Stimulated activated CD8-positive, alpha-beta memory T cell treated with anti-CD3 and anti-CD28 coated beads, Interleukin-15, amount 100 ng/mL, for 24 hours (primary cell): ENCODE measurements around the gene LSAMP.
"Not testable (repeated sequence)": the region's sequence is repeated elsewhere in the genome, so short reads cannot be mapped to it uniquely, and the experiment has no call there.

Experiments
- DNase-seq: peaks from one replicate; pipeline ENCODE4 v3.0.0-alpha.2; 2020; ENCODE audit warnings: low read depth

The LSAMP gene

GRCh38 chr3:115877615-115877899 is 567.7 kb downstream of the LSAMP start:
- no peak for DNase-seq

DNA sequence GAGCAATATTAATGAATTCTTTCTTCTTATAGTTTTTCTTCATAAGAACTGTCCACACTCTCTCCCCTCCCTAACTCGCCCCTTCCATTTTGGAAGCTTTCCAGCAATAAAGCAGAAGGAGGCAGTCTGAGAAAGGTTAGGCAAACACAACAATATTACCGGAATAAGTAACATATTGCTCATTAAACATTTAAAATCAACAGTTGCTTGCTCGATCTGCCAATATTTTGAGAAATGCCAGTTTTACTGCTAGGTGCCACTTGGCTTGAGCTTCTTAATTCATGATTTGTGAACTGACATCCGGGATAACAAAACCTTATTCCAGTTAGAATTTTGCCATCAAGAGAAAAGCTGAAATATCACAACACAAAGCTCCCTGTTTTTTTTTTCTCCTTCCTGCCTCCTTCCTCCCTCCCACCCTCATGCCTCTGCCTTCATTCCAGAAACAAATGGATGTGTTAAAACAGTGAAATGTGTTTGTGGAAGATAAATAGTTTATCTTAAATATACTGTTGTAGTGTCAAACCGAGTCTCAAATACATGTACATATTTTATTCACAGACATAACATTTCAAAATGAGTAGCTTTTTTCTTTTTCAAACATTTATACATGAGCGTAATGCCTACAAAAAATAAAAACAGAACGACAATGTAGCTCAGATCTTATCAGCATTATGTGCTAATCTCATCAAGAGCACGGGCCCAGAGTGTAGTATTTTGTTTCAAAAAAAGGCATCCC is 568.2 kb downstream of the LSAMP start:
- DNase-seq: no peak

- no peak for DNase-seq
Observed at GRCh38 chr3:115875460-115875859, 569.8 kb downstream of the LSAMP start.

DNA sequence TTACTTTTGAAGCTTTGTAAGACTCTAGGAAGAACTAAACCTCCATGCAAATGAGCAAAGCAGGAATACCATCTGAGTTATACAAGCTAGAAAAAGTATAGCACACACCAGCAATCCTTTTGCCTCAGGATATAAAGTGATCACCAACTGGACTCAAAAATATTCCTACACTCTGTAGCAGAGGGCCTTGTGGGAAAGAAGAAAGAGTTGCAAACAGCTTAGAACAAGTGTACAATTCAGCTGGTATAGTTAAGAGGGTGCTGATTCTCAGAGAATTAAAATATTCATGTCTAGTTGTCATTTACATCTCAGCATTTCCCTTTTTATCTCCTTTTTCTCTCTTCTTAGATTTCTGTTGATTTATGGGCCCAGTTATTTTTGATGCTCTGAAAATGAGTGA is 573.6 kb downstream of the LSAMP start:
- no peak for DNase-seq

DNA sequence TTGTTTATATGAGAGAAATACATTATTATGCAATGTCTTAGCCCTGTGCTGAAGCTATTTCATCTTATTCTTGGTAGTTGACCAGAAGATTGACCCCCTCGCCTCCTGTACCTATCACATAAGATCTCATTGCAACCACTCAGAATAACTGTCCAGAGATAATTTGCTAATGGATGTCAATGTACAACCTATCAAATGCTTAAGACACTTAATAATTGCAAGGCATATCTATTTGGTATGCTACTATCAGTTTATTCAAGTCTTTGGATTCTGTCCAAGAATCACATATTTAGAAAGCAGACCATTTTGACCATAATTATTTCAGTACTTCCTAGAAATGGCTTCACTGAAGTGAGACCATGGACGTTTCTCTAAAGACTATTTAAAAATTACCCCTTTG is 580.4 kb downstream of the LSAMP start:
- no peak for DNase-seq

- DNase-seq: no peak
Observed at GRCh38 chr3:115862849-115863248, 582.4 kb downstream of the LSAMP start.

DNA sequence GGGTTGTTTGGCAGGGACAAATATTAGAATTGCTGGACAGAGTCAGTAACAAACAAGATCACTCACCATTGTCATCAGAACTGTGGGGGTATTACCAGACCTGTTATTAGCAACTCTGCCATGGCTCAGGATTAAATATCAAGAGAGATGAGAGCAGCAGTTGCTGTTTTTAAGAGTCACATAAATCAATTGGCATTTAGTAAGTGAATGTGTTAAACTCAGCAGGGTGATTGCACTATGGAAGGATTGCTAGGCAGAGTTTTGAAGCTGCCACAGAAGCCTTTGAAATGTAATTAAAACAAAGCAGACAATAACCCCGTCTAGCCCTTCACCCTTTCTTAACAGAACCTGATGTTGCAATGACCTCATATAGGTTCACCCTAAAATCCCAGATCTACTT is 583.2 kb downstream of the LSAMP start:
- no peak for DNase-seq

- no peak for DNase-seq
Observed at GRCh38 chr3:115861166-115861733, 584.0 kb downstream of the LSAMP start.

GRCh38 chr3:115860766-115861165 is 584.5 kb downstream of the LSAMP start:
- no peak for DNase-seq

GRCh38 chr3:115859002-115859807 is 586.1 kb downstream of the LSAMP start:
- DNase-seq: no peak

DNA sequence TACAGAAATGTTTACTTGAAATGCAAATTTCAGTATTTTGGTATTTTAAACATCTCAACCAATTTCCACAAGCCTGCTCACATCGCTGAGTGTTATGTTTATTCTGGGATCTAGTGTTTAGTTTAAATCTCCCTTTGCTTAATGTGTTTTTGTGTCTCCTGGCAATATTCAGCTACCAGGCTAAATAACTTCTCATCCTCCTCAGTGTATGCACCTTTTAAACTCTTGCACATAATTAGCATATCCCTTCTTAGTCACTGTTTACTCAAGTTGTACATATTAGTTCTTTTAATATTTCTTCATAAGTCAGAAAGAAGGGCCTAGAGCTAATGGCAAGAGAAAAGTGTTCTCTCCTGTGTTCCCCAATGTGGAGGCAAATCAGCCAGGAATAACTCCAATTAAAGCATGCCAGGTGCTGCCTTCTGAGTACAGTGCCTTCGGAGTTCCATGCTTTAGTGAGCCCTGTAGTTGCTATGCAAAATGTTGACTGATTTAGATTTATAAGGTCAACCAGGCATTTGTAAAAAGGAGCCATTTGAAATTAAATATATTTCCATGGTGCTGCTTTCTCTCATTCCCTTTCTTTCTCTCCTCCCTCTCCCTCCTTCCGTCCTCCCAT is 587.7 kb downstream of the LSAMP start:
- no peak for DNase-seq

- no peak for DNase-seq
Observed at GRCh38 chr3:115855911-115856310, 589.4 kb downstream of the LSAMP start.

DNA sequence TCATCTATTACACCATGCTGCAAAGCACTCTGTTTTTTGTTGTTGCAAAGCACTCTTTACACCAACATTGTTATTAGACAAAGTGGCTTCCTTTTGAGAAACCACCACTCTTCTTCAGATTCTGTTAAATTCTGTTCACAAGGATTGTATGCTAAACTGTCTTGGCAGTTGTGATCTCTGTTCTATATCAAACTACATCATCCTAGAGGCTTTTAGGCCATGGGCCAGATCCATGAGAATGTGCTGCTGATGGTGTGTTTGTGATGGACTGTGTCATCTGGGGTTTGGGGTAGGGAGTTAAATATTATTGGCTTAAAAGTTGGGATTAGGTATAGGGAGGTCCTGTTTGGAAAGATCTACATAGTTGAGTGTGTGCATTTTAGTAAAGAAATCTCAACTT is 592.2 kb downstream of the LSAMP start:
- DNase-seq: no peak

DNA sequence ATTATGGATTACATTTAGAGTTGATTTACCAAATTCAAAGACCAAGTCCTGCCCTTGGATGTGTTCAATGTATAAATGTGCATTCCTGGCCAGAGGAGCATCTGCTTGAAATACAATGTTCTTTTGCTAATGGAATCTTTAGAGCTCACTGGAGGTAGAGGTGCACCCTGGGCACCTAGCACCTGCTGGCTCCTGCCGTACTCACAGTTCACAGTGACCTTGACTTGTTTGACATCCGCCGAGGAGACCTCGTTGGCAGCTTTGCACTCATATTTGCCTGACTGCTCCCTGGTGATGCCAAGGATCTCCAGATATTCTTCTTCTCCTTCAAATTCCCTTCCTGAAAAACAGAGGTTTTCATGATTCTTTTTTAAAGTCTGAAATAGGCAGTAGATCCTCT is 593.0 kb downstream of the LSAMP start:
- no peak for DNase-seq

DNA sequence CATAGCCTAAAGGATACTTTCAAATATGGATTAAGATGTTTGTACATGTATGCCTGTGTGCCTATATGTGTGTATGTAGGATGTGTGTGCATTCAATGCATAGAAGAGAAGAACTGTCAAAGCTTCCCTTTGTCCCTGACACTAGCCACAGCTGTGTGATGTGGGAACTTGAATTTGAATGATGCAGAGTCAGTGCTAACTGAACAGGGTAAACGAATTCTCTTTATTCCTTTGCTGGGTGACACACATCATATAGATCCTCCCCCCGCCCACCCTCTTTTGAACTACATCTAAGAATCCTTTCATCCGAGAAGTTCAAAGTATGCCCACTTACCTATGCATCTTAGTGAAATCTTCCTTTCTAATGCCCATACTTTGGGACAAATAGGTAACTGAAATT is 593.7 kb downstream of the LSAMP start:
- DNase-seq: no peak

GRCh38 chr3:115848641-115849040 is 596.6 kb downstream of the LSAMP start:
- DNase-seq: no peak

- no peak for DNase-seq
Observed at GRCh38 chr3:115845986-115846385, 599.3 kb downstream of the LSAMP start.

DNA sequence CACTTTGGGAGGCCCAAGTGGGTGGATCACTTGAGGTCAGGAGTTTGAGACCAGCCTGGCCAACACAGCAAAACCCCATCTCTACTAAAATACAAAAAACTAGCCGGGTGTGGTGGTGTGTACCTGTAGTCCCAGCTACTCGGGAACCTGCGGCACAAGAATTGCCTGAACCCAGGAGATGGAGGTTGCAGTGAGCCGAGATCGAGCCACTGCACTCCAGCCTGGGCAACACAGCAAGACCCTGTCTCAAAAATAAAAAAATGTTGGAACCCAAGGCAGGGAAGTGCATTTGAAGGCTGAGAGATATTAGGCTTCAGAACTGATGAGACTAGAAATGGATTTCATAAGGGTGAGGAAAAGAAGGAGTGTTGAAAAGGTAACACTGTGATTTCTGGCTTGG is 600.6 kb downstream of the LSAMP start:
- not testable (repeated sequence) for DNase-seq

GRCh38 chr3:115843206-115843605 is 602.1 kb downstream of the LSAMP start:
- no peak for DNase-seq

- no peak for DNase-seq
Observed at GRCh38 chr3:115839246-115839645, 606.0 kb downstream of the LSAMP start.

DNA sequence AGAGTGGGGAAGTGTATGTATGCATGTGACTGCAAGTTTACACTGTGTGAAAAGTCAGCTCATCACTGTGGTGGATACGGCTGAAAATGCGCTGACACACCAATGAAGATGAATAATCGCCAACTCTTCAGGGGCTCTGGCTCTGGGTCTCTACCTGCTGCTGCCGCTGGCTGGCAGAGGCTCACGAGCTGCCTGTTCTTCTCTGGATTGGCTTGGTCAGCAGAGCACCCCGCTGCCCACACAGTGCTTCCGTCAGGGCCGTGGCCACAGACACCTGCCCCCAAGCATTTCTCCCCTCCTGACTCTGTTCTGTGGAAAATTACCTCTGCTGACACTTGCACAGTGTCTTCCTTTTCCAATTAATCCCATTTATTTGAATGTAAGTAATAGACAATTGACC is 606.5 kb downstream of the LSAMP start:
- DNase-seq: no peak

- DNase-seq: no peak
Observed at GRCh38 chr3:115836944-115837343, 608.3 kb downstream of the LSAMP start.

- no peak for DNase-seq
Observed at GRCh38 chr3:115835946-115836345, 609.3 kb downstream of the LSAMP start.
